IPS-11a (cell line): ENCODE data around the gene HOXA13.

ENCODE experiments used
- H3K4me3 ChIP-seq: one replicate; pipeline ENCODE4 v1.5.1; 2013; ENCODE audit warnings: low read depth, low read length, control low read depth

Gene HOXA13

DNA sequence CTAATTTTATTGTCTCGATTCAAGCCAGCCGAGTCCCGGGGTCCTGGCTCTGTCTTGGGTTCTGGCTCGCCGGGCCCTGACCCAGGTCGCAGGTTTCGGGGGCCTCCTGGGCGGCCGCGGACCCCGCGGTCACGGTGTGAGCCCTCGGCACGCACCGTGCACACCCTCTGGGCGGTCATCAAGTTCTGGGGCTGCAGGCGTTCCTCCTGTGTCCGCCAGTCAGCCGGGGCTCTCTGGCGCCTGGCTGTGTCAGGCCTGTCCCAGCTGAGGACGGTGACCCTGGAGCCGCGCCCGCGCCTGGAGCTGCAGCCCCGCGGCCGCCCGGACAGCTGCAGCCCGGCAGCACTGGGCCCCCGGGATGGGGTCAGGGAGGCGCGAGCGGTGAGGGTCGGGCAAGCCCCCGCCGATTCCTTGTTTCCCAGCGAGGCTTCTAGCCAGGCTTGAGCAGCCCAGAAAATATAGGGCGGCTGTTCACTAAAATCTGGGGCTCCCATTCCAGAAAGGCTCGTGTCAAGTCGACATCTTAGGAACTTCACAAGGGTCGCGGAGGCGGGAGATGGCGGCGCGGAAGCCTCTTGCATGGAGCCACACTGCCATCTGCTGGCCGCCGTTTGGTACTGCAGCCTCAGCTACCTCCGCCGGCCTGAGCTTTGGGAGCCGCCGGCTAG lies 39.2 kb downstream of the HOXA13 start:
- H3K4me3 ChIP-seq, result no peak overlapping the region

DNA sequence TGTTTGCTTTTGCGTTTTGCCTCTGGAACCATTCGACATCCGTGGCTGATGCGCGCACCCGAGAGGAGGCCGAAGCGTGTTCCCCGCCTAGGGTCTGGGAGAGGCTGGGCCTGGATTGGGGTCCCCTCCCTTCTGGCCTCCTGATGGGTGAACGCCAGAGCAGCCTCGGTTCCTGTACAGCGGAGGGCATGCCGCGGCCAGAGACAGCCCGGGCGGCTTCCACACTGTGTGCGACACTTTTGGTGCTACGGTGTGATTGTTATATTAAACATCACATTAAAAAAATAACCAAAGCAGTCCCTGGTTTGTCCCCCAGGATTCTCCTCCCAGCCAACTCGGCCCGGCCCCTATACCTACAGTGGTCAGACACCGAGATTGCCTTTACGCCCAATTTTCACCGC lies 39.7 kb downstream of the HOXA13 start:
- no peak overlapping the region for H3K4me3 ChIP-seq

DNA sequence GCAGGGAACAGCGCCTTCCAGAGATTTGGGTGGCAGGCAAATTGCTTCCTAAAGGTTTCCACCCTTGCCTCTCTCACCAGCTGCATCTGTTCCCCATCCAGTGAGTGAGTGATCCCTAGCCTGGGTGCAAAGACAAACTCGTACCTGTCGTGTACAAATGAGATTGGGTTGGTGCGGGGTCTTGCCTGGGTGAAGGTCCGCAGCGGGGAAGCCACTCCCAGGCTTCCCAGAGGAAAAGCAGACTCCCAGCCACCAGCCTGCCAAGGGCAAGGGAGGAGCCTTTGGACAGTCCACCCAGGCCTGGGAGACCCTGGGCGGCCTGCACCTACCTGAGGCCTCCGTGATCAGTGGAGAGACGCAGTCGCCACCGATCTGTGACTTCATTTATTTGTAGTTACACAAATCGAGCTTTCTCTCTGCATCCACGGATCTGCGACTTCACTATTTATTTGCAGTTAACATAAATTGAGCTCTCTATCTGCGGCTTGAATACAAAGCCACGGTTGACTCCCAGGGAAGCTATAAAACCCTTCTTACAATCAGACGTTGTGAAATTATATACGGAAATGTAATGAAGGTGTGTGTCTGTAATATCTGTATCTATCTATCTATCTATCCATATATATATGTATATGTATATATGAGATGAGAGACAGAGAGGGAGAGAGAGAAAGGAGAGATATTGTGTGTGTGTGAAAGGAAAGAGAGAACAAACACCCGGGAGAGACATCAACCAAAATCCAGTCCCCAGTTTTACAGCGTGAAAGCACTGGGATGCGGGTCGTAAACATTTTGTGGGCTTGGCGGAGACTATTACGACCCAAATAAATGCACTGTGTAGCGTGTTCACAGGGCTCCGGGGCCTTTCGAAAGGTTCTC lies 40.4 kb downstream of the HOXA13 start:
- no peak overlapping the region for H3K4me3 ChIP-seq

DNA sequence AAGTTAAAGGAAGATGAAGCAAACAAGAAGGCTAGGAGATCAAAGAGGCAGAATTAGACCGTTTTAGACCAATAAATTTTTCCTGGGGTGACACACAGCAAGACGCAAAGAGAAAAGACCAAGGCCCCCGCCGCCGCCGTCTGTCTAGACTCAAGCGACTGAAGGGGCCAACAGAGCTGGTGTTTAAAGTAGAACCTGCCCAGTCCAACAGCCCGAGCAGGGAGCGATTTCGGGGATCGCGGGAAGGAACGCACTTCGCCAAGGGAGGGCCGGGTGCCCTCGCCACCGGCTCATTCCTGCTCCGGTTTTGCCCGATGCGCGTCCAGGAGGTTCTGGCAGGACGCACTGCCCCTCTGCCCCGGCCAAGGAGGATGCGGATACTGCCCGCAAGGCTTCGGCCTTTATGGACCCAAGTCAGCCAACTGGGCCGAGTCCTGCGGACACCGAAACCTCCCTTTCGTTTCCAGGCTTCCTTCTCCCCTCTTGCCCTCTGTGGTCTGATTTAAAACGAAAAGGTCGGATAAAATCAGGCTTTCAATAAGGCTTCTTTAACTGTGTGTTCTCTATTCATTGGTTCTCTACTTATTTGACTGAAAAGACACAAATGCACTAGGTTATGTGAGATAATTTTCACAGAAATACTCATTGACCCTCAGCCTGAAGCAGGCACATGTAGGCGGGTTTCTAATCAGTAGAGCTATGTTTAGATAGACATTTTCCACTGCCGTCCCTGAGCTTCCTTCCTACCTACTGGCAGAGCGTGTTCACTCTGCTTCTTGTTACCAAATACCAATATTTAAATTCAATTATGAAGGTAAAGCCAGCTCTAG lies 41.2 kb downstream of the HOXA13 start:
- no peak overlapping the region for H3K4me3 ChIP-seq

DNA sequence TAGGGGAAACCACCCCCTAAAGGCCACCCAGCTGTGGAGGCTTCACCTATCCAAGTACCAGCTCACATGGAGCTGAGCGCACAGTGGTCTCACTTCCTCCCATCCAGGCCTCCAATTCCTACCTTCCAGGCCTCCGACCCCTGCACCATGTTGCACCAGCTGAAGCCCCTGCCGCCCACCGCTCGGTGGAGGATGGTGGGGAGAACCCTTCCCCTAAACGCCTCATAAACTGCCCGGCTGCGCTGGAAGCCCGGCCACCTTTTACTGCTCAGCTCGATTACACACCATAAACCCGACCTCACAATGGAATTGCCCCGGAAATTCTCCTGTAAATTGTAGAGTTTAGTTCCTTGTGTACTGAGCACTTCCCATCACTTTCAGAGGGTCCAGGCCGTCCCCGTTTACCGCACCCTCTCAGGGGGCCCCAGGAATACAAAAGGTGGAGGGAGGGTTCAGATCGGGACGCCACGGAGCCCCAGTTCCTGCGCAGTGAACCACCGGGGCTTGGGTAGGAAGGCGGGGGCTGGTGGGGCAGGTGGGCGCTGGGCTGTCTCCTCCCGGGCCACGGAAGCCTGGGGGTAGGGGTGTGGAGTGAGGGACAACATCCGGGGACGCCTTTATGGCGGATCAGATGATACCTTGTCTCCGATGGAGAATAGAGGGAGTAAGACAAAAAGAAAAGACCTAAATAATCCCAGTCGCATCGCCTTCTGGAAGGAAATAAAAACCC lies 42.0 kb downstream of the HOXA13 start:
- no peak overlapping the region for H3K4me3 ChIP-seq

DNA sequence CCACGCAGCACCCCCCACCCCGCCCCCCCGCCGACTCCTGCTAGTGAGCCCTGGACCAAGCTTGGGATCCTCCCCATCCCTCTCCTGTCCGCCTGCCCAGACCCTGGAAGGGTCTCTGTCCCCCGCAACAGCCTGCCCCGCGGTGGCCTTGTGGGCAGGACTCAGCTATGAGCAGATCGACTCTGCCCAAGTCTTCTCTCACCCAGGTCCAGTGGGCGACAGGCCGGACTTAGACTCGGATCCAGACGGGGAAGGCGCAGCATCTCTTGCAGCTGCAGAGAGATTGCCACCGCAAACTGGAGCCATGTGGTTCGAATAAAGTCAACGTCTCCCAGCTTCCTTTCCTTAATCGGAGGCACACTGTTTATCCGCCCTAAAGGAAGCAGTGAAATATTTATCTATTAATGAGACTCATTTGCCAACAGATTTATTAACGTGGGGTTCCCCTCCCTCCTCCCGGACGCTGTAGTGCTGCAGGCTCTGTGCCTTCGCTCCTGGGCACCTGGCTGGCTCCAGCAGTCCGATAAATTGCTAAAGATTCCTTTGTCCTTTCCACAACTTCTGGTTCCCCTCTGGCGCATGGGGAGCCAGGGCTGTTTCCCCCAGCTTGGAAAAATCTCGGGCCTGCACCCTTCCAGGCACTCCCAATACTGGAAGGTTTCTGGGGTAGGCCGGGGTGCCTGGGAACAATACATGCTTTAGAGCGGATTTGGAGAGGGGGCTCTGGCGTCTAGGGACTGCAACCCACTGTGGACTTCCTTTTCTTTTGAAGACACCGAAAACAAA lies 42.8 kb downstream of the HOXA13 start:
- no peak overlapping the region for H3K4me3 ChIP-seq

DNA sequence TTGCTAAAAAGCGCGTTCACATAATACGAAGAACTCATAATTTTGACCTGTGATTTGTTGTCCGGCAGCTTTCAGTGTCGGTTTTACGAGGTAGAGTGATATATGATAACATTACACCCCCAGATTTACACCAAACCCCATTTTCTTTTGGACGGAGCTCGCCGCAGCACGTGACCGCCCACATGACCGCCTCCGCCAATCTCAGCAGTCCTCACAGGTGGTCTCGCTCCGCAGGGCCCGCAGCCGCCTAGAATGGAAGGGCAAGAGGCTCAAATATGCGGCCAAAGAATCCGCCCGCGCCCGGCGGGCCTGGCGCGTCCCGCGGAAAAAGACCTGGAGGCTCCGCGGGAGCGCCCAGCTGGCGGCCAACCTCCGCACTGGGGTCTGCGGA lies 43.4 kb downstream of the HOXA13 start, which contains the start of gene HOXA7:
TSS of gene HOXA7 (minus strand) at position 168 of the 391 bp plus-strand sequence. CDS start at position 38, 130 bp downstream.
- peak within 1 kb of the TSS; percentile 27 for H3K4me3 ChIP-seq

DNA sequence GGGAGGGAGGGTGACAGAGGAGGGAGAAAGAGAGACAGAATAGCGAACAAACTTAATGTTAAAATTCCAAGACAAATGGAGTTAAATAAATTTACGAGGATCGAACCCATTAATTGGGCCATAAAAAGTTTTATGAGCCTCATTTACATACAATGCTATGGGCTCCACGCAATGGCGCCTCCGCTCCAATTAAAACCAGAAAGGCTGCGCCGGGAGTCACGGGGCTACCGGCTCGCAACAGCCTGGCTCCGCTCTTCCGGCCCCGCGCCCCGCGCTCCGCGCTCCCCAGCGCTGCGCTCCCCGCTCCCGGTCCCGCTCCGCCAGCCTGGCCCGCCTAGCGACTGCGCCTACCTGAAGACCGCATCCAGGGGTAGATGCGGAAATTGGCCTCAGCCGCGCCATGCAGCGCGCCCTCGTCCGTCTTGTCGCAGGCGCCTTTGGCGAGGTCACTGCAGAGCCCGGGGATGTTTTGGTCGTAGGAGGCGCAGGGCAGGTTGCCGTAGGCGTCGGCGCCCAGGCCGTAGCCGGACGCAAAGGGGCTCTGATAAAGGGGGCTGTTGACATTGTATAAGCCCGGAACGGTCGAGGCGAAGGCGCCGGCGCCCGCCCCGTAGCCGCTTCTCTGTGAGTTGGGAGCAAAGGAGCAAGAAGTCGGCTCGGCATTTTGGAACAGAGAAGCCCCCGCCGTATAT lies 43.9 kb downstream of the HOXA13 start:
- peak overlapping the region; percentile 27 for H3K4me3 ChIP-seq

DNA sequence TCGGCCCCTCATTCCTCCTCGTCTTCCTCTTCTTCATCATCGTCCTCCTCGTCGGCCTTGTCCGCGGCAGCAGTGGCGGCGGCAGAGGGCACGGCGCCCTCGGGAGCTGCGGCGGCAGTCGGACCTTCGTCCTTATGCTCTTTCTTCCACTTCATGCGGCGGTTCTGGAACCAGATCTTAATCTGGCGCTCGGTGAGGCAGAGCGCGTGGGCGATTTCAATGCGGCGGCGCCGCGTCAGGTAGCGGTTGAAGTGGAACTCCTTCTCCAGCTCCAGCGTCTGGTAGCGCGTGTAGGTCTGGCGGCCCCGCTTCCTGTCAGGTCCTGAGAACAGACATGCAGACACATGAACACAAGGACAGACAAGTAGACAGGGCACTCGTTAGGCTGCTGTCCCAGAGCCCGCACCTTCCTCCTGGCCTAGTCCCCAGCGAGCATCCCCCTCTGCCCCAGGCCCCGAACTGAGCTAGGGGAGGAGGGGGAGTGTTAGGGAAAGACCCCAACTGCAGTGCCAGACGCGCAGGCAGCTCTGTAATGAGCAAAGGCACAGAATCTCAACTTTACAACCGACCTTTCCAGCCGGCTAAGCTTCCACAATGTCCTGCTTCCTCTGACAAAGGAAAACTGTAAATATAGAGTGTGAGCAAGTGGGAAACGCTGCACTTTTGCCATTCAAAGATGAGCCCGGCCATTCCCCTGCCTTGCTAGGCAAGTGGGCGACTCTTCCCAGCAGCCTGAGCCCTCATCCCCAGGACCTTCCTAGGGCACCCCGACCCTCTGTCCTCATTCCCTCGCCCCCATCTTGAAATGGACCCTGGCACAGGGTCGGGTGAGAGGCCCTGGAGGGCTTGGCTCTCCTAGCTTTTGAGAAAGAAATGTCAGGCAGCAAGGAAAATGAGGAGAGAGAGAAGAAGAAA lies 44.7 kb downstream of the HOXA13 start:
- no peak overlapping the region for H3K4me3 ChIP-seq

DNA sequence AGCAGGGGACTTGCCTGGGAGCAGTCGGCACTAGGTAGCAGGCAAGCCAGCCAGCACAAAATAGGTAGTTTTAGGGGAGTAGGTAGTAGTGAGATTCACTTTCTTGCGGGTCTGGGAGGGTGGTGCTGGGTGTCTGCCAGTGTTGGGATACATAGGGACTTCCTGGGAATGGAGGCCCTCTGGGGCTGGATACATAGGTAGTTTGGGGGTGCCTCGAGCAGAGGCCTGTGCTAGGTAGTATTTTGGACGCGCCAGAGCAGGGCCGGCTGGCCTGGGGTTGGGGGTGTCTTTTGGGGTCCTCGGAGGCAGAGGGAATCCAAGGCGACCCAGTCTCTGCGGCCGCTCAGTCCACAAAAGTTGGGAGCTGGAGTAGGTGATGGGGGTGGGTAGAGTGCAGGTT lies 45.5 kb downstream of the HOXA13 start:
- no peak overlapping the region for H3K4me3 ChIP-seq

DNA sequence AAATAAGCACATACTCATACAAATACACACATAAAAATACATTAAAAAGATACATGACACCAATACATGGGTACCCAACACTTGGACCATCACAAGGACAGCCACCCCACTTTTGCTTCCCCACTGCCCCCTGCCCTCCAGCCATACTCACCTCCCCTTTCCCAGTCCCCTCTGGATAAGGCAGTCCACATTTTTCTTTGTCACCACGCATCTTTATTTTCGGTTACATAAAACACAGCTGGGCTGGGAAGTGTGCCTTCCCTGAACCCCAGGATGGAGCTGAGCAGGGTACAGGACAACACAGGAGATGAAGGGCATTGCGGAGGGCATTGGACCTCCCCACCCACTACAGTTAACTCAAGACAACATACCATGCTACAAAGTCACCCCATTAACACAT lies 46.4 kb downstream of the HOXA13 start:
- no peak overlapping the region for H3K4me3 ChIP-seq

DNA sequence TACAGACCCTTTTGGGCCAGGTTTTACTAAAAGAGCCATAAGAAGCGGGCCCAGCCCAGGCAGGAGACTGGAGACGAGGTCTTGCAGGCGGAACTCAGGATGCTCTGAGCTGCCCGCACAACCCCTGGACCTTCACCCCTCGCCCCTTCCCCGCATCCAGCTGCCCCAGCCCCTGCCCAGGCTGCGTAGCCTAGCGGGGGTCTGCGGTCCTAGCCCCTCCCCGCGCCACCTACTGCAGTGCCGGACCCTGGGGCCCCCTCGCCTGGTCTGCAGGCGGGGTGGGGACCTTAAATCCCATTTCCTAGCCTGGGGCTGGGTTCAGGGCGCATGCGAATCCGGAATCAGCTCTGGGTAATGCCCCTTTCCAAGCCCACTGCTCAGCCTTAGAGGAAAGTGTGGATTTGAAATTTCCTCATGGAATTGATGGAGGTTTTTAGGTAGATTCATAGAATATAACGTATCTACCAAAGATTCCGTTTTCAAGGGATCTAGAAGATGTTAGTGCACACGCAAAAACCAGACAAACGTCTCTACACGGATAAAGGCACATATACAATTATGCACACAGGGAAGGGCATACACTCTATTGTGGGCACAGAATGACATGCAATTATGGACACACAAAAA lies 47.0 kb downstream of the HOXA13 start:
- no peak overlapping the region for H3K4me3 ChIP-seq

DNA sequence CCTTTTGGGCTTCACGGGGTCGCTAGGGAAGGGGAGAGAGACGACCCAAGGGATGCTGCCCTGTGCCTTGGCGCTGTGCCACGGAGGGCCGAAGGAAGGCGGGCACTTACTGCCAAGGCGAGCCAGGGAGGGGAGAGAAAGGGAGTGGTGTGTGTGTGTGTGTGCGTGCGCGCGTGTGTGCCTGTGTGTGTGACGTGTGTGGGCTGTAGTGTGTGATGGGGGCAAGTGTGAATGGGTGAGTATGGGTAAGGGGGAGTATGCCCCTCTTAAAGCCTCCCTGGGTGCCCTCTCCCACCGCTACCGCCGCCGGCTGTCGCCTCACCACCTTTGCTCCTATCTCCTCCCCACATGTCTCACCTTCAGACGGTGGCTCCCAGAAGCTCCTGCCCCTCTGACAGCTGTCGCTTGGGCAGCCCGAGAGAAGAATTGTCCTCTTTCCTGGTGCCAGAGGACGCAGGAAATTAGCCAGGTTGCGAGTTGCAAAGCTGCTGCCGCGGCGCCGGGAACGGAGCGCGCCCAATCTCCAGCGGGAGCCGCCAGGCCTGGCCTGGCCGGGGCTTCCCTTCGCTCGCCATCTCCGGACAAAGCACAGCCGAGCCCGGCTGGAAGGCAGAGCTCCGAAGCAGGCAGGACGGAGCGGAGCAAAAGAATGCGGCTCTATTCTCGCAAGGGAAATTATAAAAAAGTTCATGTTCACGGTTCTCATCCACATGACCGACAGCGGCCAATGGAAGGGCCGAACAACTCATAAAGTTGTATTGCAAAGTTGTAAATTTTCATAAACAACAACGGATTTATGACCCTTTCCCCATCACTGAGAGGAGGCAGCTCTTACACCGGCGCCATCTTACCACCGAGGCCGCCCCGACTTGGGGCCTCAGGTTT lies 47.7 kb downstream of the HOXA13 start, which contains the start of gene HOXA3:
TSS of gene HOXA3 (minus strand) at position 653 of the 885 bp plus-strand sequence. CDS start 41,943 bp downstream, outside the sequence.
- no peak within 1 kb of the TSS for H3K4me3 ChIP-seq

DNA sequence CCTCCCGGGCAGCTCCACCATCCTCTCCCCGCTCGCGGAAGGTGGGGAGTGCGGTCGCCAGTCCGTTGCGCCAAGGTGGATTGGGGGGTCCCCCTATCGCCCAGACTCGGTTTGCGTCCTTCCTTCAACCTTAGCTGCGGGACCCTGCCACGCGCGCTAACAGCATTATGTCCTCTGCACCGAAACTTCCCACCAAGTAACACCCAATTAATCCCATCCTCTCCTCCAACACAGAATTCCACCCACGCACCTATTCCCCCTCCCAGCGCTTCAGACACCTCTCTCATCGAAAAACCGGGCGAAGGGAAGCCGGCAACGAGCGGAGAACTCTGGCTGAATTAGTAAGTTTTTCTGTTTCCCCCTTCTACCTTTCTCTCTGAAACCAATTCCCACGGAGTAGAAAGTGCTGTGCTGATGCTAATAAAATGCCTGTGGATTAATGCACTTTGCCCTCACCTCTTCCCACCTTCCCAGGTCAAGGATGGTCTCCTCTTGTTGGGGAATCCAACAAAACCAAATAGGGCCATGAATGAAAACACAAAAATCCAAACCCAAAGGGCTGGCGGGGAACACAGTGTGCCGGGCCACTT lies 48.5 kb downstream of the HOXA13 start:
- no peak overlapping the region for H3K4me3 ChIP-seq

DNA sequence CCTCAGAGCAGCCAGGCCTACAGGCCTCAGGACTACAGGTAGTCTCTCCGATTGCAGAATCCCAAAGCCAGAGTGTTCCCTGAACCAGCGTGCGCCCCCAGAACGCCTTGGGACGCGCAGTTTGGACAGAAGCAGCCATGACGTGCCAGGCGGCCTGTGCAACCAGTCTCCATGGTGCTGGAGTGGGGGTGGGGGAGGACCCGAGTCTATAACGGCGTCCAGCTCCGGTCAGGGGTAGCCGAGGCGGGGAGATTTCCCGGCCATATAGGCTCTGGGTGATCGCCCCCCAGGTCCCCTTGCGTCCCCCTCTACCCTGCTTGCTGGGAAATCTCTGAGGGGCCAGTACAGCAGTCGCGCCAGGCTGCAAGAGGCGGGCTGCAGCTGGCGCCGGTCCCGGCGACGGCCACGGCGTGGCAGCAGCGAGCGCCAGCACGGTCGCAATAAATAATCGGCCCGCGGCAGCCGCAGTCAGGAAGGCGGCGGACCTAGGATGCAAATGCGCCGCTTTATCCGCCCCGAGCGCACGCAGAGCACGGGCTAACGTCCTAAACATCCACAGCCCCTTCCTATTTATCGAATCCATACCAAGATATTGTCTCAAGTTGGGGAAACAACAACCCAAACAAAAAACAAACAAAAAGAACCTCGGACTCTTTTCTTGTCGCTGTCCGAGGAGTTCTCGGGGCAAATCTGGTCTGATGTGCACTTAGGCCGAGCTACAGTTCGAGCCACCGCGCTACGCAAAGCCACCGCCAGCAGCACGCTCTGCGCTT lies 49.1 kb downstream of the HOXA13 start:
- H3K4me3 ChIP-seq, result no peak overlapping the region
